ENCODE measurements around the gene IDUA.

DNA sequence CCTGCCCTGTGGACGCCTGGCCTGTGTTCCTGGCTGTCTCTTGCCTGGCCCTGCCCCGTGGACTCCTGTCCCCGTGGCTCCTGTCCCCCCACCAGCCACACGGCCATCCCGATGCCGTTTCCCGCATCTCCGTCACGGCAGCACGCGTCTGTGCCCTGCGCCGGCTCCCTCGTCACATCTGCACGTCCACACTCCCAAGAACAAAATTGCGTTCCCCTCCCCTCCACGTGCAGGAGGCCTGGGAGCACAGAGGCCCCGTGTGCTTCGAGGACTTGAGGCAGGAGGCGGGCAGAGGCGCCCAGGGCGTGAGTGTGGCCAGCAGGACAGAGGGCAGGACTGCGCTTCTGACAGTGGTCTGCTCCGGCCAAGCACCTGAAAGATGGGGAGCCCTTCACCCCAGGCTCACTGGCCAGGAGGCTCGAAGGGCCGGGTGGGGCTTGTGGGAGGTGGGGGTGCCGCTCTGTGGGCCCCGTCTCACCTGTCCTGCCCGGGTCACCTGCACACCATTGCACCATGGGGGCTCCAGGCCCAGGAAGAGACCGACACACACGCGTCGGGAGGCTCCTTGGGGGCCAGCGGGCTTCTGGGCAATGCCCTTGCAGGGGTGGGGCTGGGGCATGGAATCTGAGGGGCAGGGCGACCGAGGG, 41.9 kb downstream of the IDUA start:
- TF ChIP-seq, protein P1, sequence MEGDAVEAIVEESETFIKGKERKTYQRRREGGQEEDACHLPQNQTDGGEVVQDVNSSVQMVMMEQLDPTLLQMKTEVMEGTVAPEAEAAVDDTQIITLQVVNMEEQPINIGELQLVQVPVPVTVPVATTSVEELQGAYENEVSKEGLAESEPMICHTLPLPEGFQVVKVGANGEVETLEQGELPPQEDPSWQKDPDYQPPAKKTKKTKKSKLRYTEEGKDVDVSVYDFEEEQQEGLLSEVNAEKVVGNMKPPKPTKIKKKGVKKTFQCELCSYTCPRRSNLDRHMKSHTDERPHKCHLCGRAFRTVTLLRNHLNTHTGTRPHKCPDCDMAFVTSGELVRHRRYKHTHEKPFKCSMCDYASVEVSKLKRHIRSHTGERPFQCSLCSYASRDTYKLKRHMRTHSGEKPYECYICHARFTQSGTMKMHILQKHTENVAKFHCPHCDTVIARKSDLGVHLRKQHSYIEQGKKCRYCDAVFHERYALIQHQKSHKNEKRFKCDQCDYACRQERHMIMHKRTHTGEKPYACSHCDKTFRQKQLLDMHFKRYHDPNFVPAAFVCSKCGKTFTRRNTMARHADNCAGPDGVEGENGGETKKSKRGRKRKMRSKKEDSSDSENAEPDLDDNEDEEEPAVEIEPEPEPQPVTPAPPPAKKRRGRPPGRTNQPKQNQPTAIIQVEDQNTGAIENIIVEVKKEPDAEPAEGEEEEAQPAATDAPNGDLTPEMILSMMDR (IDR thresholded peaks at IDR 0.05): no peak
- no peak for TF ChIP-seq ZFX (IDR thresholded peaks at IDR 0.05; ENCODE audit: borderline replicate concordance)
